Fibroblast of peridontal ligament (primary cell): ENCODE results near the gene TACO1.
A peak's percentile ranks its signal among the peaks of the same experiment; 100 is the strongest.

Experiments
- DNase-seq: peaks from one replicate; pipeline ENCODE4 v3.0.0-alpha.2; 2010; ENCODE audit errors: extremely low read depth

TACO1 gene

DNA sequence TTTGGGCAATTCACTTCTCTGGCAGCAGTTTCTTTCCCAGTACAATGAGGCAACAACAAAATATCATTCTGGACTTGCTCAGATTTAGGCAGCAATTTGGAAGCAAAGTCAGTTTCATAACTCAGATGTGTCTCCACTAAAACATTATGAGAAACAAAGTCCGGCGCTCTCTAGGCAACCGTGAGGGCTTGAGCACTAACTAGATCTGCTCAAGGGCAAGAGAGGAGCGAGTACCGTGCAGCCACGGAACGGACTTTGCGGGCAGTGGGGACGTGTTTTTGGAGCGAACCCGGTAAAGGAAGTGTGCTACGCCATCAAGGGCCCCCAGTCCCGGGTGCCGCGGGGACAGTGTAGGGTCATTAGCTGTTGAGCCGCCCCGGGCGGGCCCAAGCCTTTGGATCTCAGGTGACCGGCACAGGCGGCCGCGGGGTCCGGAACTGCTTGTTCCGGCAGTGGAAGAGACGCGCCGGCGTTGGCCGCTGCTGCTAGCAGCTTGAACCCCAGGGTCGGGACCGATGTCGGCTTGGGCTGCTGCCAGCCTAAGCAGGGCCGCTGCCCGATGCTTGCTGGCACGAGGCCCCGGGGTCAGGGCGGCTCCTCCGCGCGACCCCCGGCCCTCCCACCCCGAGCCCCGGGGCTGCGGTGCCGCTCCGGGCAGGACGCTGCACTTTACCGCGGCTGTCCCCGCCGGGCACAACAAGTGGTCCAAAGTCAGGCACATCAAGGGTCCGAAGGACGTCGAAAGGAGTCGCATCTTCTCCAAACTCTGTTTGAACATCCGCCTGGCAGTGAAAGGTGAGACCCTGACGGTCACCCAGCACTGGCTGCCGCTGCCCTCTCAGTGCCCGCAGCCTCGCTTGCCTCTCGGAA is at the start of gene TACO1:
TSS of gene TACO1 (plus strand) at position 327 of the 870 bp plus-strand sequence. CDS start at position 516, 189 bp downstream.
- peak; percentile 85 for DNase-seq

GRCh38 chr17:63552211-63552610 is 48.5 kb upstream of the TACO1 start:
- DNase-seq: peak; percentile 30

GRCh38 chr17:63555500-63556156 is 45.1 kb upstream of the TACO1 start:
- no peak for DNase-seq

- no peak for DNase-seq
Observed at GRCh38 chr17:63557416-63557815, 43.3 kb upstream of the TACO1 start.

- no peak for DNase-seq
Observed at GRCh38 chr17:63558441-63558840, 42.3 kb upstream of the TACO1 start.

GRCh38 chr17:63561819-63562218 is 38.9 kb upstream of the TACO1 start:
- no peak for DNase-seq

DNA sequence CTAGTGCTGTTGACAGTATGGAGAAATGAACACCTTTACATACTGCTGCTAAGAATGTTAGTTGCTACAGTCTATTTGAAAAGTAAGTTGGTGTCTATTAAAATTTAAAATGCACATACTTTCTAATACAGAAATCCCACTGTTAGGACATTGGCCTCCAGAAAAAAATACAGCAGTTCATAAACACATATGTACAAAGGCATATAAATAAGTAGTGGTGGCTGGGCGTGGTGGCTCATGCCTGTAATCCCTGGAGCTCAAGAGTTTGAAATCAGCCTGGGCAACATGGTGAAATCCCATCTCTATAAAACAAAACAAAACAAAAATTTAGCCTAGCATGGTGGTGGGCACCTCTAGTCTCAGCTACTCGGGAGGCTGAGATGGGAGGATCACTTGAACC is 37.4 kb upstream of the TACO1 start:
- DNase-seq: no peak

GRCh38 chr17:63564562-63564961 is 36.1 kb upstream of the TACO1 start:
- no peak for DNase-seq

- DNase-seq: no peak
Observed at GRCh38 chr17:63567229-63567628, 33.5 kb upstream of the TACO1 start.

DNA sequence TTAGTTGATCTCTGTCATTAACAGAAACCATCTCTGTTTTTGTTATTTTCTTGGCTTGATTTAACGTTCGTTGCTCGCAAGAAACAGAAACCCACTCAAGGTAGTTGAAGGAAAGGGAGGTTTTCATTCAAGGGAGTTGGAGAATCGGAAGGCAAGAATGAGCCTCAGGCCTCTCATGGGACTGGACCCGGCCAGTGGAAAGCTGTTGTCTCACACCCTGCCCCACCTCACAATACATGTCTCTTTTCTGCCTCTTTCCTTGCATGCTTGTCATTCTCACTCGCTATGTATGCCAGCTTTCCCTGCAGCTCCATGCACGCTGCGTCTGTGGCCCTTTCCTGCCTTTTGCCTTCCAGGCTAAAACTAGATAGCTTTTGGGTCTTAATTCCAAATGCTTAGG is 32.1 kb upstream of the TACO1 start:
- DNase-seq: no peak

GRCh38 chr17:63571632-63572310 is 28.9 kb upstream of the TACO1 start:
- peak; percentile 70 for DNase-seq

DNA sequence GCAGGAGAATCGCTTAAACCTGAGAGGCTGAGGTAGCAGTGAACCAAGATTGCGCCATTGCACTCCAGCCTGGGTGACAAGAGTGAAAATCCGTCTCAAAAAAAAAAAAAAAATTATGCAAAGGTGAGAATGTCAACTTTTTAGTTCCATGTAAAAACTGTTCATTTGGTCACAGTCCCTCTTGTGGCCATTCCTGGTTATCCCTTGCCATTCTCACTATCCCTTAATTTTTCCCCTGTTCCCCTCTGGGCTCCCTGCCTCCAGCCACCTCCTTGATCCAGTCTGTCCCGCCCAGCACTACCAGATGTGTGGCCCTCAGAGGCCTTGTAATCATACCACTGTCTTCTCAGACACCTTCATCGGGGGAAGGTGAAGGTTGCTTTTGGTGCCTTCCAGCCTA is 27.1 kb upstream of the TACO1 start:
- peak; percentile 8 for DNase-seq

DNA sequence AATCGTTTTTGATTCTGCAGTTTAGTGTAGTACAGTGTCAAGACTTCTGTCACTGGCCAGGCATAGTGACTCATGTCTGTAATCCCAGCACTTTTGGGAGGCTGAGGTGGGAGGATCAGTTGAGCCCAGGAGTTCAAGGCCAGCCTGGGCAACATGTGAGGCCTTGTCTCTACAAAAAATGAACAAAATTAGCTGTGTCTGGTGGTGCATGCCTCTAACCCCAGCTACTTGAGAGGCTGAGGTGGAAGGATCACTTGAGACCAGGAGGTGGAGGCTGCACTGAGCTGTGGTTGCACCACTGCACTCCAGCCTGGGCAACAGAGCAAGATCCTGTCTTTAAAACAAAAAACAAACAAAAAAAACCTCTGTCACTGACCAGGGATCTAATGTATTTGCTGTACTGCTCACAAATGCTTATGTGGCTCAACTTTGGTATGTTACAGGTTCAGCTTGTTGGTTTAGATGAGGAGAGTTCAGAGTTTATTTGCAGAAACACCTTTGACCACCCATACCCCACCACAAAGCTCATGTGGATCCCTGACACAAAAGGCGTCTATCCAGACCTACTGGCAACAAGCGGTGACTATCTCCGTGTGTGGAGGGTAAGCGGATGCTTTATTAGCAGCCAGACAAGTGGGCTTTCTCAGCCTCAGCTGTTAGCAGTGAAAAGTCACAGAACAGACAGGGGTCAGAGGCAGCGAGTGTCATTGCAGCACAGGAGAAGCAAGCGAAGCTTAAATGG is 22.5 kb upstream of the TACO1 start:
- no peak for DNase-seq

DNA sequence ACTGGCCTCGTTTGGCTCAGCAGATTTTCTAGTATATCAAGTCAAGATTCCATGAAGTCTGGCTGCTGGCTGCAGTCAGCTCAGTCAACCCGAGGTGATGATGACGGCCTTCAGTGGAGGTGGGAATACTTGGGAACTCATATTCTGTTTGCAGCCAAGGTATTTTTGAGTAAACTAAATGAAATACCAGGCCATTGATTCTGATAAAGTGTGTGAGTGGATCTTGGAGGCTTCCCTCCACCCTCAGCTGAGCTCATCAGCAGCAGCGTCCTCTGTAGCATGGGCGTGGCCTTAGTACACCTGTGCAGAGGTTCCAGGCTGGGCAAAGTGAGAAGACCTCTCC is 22.0 kb upstream of the TACO1 start:
- DNase-seq: no peak

DNA sequence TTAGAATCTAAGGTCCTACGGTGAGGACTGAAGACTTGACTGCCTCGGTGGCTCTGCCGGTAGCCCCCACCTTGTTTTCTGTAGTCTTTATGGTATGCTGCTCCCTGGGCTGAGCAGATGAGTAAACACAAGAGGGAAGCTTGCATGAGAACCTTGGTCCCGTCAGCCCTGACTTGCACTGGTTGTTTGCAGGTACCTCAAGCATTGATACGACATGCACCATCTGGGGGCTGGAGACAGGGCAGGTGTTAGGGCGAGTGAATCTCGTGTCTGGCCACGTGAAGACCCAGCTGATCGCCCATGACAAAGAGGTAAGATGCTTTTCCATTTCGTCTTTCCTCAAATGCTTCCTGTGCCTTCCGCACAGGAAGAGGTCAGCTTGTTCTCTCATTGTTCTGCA is 21.1 kb upstream of the TACO1 start:
- no peak for DNase-seq

DNA sequence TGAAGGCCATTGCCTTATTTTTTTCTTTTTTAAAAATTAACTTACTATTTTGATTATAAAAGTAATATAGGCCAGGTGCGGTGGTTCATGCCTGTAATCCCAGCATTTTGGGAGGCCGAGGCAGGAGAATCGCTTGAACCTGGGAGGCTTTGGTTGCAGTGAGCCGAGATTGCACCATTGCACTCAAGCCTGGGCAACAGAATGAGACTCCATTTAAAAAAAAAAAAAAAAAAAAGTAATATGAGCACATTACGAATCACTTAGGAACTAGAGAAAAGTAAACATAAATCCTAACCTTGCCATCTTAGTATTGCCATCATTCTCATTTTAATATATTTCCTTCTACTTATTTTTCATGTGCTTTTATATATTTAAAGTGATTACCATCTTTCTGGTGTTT is 12.9 kb upstream of the TACO1 start:
- peak; percentile 12 for DNase-seq

DNA sequence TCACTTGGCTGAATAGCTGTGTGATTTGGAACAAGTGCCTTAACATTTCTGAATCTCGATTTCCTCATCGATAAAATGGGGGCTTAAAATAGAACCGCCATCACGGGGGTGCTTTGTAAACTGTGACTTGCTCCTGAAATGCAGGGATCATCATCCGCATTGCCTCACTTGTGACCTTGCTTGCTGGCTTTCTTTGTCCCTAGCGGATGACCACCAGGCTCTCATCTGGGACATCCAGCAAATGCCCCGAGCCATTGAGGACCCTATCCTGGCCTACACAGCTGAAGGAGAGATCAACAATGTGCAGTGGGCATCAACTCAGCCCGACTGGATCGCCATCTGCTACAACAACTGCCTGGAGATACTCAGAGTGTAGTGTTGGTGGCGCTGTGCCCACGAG is 11.9 kb upstream of the TACO1 start:
- DNase-seq: no peak

- no peak for DNase-seq
Observed at GRCh38 chr17:63589646-63590045, 11.0 kb upstream of the TACO1 start.

DNA sequence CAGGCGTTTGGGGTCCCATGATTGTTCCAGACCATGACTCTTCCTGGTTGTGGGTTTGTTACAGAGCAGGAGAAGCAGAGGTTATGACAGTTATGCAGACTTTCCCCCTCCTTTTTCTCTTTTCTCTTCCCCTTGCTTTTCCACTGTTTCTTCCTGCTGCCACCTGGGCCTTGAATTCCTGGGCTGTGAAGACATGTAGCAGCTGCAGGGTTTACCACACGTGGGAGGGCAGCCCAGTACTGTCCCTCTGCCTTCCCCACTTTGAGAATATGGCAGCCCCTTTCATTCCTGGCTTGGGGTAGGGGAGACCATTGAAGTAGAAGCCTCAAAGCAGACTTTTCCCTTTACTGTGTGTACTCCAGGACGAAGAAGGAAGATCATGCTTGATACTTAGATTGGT is 7.9 kb upstream of the TACO1 start:
- DNase-seq: no peak

- no peak for DNase-seq
Observed at GRCh38 chr17:63595132-63595531, 5.6 kb upstream of the TACO1 start.

- no peak for DNase-seq
Observed at GRCh38 chr17:63596856-63597586, 3.7 kb upstream of the TACO1 start.
